Skeletal muscle satellite cell (primary cell): ENCODE measurements around the gene CLEC4M.
"Not testable (repeated sequence)": the region's sequence is repeated elsewhere in the genome, so short reads cannot be mapped to it uniquely, and the experiment has no call there.

Experiments used
- H3K27me3 ChIP-seq: 2 replicates; pipeline ENCODE4 v1.7.0; 2013; ENCODE audit warnings: low read length; ENCODE audit not compliant: control insufficient read depth, insufficient read depth
- H3K36me3 ChIP-seq: 2 replicates; pipeline ENCODE4 v1.7.0; 2013; ENCODE audit warnings: mild to moderate bottlenecking, control low read depth, low read length; ENCODE audit not compliant: insufficient read depth
- H3K4me1 ChIP-seq: 2 replicates; pipeline ENCODE4 v1.7.0; 2013; ENCODE audit warnings: low read length; ENCODE audit not compliant: control insufficient read depth, insufficient read depth
- H3K4me2 ChIP-seq: 2 replicates; pipeline ENCODE4 v1.7.0; 2013; ENCODE audit warnings: mild to moderate bottlenecking, low read length
- H3K4me3 ChIP-seq: 2 replicates; pipeline ENCODE4 v1.7.0; 2013; ENCODE audit warnings: low read length
- H3K9ac ChIP-seq: 2 replicates; pipeline ENCODE4 v1.7.0; 2013; ENCODE audit warnings: mild to moderate bottlenecking, low read depth, low read length, moderate library complexity
- H3K9me3 ChIP-seq: replicated peaks from 2 replicates; pipeline ENCODE4 v1.7.0; 2013; ENCODE audit warnings: mild to moderate bottlenecking, control low read depth, low read length

The CLEC4M gene

DNA sequence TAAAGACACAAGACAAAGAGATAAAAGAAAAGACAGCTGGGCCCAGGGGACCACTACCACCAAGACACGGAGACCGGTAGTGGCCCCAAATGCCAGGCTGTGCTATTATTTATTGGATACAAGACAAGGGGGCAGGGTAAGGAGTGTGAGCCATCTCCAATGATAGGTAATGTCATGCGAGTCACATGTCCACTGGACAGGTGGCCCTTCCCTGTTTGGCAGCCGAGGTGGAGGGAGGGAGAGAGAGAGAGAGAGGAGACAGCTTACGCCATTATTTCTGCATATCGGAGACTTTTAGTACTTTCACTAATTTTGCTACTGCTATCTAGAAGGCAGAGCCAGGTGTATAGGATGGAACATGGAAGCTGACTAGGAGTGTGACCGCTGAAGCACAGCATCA lies 29.7 kb downstream of the CLEC4M start:
- not testable (repeated sequence) for H3K4me3 ChIP-seq, H3K4me2 ChIP-seq, H3K9me3 ChIP-seq, H3K9ac ChIP-seq, H3K4me1 ChIP-seq, H3K36me3 ChIP-seq
- peaks cover 23% of the 10 kb centered on the region for H3K27me3 ChIP-seq

DNA sequence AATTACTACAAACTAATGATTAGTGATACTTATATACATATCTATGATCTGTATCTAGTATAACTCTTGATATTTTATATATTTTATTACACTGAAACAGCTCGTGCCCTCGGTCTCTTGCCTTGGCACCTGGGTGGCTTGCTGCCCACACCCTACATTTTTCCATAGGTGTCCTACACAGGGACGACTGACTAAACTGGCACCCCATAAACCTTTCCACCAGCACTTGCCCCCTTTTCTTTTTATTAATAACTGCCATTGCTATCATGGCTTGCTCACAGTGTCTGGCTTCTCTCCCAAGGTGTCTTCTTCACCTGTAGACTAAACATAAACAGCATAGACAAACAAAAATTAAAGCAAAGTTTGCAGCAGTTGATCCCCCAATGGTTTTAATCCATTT lies 30.4 kb downstream of the CLEC4M start:
- no peak overlapping the region for H3K4me2 ChIP-seq
- no peak overlapping the region for H3K4me3 ChIP-seq
- H3K27me3 ChIP-seq = peaks cover 17% of the 10 kb centered on the region
- H3K9me3 ChIP-seq = no peaks in the 10 kb centered on the region
- H3K4me1 ChIP-seq = no peaks in the 10 kb centered on the region
- no peaks in the 10 kb centered on the region for H3K36me3 ChIP-seq
- H3K9ac ChIP-seq = no peak overlapping the region

DNA sequence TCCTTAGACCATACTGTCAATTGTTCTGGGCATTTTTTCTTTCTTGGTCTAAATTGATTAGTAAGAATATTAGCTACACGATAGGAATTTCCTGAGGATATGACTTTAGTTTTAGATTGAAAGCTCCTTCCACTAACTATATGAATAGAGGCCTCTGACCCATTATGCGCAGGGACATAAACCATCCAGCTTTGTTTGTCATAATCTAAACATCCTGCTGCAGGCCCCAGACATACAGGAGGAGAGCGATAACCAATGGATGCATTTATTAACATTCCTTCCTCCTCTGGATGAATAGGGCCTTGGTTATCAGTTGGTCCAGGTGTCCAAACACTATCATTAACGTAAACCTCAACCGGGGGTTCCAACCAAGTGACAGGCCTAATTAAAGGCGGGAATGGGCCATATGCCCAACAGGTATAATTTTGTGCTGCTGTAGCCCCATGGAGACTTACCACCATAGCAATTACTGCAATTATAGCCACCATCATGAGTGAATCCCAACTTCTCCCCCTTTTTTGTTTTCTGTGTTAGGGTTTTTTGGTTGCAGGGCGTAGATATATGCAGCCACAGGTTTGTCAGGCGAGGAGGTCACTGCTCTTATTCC lies 32.6 kb downstream of the CLEC4M start:
- H3K27me3 ChIP-seq = peaks cover 16% of the 10 kb centered on the region
- H3K4me3 ChIP-seq = no peak overlapping the region
- no peaks in the 10 kb centered on the region for H3K36me3 ChIP-seq
- H3K9me3 ChIP-seq = no peaks in the 10 kb centered on the region
- H3K4me2 ChIP-seq = no peak overlapping the region
- H3K4me1 ChIP-seq = no peaks in the 10 kb centered on the region
- no peak overlapping the region for H3K9ac ChIP-seq

DNA sequence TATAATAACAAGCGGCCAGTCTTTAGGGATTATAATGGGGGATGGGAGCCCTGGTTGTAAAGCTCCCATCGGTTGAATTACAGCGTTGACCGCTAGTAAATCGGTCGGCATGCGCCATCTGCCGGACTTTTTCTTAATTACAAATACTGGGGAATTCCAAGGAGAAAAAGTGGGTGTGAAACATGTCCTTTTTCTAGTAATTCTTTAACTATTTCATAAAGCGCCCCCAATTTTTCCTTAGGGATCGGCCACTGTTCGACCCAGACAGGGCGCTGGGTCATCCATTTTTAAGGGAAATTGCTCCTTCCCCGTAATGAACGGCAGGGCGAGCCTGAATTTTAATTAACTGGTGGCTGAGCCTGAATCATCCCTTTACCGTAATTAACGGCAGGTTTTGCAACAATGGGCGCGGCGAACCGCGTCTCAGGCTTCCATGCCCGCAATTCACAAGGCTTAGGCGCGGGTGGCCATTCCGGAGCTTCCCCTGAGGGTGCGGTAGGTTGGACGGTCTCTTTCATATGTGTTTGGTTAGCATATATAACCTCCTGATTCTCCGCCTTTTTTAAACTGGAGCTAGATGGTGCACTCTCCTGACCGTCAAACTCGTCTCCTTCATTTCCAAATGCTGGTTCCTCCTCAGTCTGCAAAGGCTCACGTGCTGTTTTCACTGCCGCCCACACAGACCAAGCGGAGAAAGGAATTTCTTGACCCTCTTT lies 36.8 kb downstream of the CLEC4M start:
- peak overlapping the region; percentile 50 for H3K4me3 ChIP-seq
- H3K9ac ChIP-seq = no peak overlapping the region

DNA sequence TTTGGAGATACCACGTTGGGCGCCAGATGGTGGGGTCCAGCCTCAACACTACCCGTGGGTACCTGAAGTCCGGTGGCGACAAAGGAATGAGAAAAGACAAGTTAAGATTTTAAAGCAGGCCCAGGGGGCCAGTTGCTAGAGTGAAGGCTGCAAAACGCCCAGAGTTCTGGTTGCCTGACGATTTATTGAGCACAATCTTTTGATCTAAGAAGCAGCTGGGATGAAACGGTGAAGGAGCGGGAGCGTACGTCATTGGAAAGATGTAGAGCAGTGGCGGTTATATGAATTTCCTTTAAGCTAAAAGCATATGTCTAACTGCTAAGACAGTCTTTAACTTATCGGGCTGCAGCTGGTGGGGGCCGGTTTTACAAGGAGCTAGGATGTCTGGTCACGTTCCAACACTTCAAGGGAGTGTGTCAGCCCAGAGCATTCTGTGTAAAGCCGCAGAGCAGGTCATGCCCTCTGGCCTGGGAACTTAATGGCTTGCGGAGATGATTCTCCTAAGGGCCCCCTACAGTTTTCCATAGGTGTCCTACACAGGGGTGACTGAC lies 38.1 kb downstream of the CLEC4M start:
- Histone ChIP-seq H3K9ac (no peak overlapping the region), H3K27me3 (peaks cover 20% of the 10 kb centered on the region), H3K4me1 (no peaks in the 10 kb centered on the region)

More for the DNA sequence above, 36.8 kb downstream of the CLEC4M start:
- Histone ChIP-seq H3K9me3 (no peaks in the 10 kb centered on the region), H3K4me2 (peak overlapping the region; percentile 72), H3K36me3 (no peaks in the 10 kb centered on the region), H3K27me3 (peaks cover 17% of the 10 kb centered on the region), H3K4me1 (no peaks in the 10 kb centered on the region)

DNA sequence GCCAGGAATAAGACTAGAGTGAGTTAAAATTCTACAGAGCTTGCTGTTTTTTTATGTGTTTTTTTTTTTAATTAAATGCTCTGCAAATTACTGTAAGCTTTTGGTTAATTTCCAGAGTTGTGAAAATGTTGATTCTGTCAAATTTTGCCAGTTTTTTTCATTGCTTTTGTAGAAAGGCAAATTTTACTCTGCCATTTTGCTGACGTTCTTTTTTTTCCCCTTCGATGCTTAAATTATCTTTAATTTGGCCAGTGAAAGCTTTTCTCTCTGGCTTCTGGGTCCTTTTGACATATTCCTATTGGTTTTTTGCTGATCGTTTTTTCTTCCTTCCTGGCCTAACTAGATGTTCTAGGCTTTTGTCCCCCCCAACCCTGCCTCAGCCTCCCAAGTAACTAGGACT lies 43.2 kb downstream of the CLEC4M start:
- no peak overlapping the region for H3K4me2 ChIP-seq
- no peaks in the 10 kb centered on the region for H3K9me3 ChIP-seq
- H3K36me3 ChIP-seq = no peaks in the 10 kb centered on the region
- H3K9ac ChIP-seq = no peak overlapping the region
- H3K27me3 ChIP-seq = peaks cover 7% of the 10 kb centered on the region
- no peak overlapping the region for H3K4me3 ChIP-seq
- no peaks in the 10 kb centered on the region for H3K4me1 ChIP-seq

More for the DNA sequence above, 38.1 kb downstream of the CLEC4M start:
- Histone ChIP-seq H3K4me3 (no peak overlapping the region), H3K9me3 (no peaks in the 10 kb centered on the region), H3K36me3 (no peaks in the 10 kb centered on the region), H3K4me2 (no peak overlapping the region)

DNA sequence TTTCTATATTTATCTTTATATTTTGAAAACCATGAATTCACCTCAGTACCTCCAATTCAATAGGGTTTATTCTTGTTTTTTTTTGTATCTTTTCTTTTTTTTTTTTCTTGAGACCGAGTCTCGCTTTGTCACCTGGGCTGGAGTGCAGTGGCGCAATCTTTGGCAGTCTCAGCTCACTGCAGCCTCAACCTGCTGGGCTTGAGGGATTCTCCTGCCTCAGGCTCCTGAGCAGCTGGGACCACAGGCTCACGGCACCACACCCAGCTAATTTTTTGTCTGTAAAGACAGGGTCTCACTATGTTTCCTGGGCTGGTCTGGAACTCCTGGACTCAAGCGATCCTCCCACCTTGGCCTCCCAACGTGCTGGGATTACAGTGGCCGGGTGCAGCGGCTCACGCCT lies 43.8 kb downstream of the CLEC4M start:
- no peaks in the 10 kb centered on the region for H3K4me1 ChIP-seq
- H3K27me3 ChIP-seq = peaks cover 7% of the 10 kb centered on the region
- H3K9me3 ChIP-seq = no peaks in the 10 kb centered on the region
- no peak overlapping the region for H3K4me3 ChIP-seq
- H3K9ac ChIP-seq = no peak overlapping the region
- no peak overlapping the region for H3K4me2 ChIP-seq
- no peaks in the 10 kb centered on the region for H3K36me3 ChIP-seq

DNA sequence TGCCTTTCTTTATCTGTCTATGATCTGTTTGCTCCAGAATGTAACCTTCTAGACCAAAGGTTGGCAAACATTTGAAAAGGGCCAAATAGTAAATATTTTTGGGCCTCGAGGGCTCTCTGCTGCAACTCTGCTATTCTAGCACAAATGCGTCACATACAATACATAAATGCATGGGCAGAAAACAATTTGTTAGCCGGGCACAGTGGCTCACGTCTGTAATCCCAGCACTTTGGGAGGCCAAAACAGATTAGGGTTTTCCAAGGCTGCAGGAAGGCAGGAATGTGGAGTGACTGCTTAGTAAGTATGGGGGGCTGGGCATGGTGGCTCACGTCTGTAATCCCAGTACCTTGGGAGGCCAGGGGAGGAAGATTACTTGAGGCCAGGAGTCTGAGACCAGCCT lies 45.1 kb downstream of the CLEC4M start:
- H3K9ac ChIP-seq = no peak overlapping the region
- peaks cover 7% of the 10 kb centered on the region for H3K27me3 ChIP-seq
- H3K4me2 ChIP-seq = no peak overlapping the region
- H3K4me1 ChIP-seq = no peaks in the 10 kb centered on the region
- no peaks in the 10 kb centered on the region for H3K9me3 ChIP-seq
- H3K4me3 ChIP-seq = no peak overlapping the region
- H3K36me3 ChIP-seq = no peaks in the 10 kb centered on the region

DNA sequence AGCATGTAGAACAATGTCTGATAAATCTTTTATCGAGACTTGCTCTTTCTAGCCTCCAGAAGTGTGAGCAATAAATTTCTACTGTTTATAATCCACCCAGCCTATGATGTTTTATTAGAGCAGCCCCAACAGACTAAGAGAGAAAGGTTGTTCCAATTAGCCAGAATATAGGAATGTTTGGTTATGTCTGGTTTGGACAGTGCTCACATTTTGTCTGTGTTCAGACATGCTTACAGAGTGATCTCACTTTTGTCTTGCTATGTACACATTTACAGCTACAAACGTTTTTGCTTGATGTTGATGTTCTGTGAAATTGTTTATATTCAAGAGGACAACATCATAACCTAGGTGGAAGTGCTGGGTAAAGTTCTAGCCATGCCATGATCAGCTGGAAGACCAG lies 48.9 kb downstream of the CLEC4M start:
- Histone ChIP-seq H3K4me2 (no peak overlapping the region), H3K9me3 (no peaks in the 10 kb centered on the region), H3K27me3 (no peaks in the 10 kb centered on the region), H3K4me1 (no peaks in the 10 kb centered on the region), H3K4me3 (no peak overlapping the region), H3K36me3 (no peaks in the 10 kb centered on the region), H3K9ac (no peak overlapping the region)

DNA sequence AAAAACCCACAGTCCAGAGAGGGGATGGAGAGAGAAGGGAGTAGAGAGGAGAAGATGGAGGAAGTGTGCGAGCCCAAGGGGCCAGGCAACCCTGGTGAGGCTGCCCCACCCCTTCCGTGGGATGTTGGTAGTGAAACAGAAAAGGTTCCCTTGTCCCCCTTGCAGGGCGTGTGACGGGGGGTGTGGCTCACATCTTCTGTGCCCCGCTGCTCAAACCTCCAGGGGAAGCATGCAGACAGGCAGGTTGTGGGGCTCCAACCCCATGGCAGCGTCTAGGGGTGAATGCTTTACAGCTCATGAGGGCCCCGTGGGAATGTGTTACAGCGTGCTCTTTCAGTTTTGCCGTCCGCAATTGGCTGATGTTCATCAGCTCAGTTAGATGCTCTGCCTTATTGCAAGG lies 52.3 kb downstream of the CLEC4M start:
- Histone ChIP-seq H3K4me2 (no peak overlapping the region), H3K27me3 (peaks cover 1% of the 10 kb centered on the region), H3K36me3 (no peaks in the 10 kb centered on the region), H3K9ac (no peak overlapping the region), H3K4me1 (no peaks in the 10 kb centered on the region), H3K4me3 (no peak overlapping the region), H3K9me3 (no peaks in the 10 kb centered on the region)

DNA sequence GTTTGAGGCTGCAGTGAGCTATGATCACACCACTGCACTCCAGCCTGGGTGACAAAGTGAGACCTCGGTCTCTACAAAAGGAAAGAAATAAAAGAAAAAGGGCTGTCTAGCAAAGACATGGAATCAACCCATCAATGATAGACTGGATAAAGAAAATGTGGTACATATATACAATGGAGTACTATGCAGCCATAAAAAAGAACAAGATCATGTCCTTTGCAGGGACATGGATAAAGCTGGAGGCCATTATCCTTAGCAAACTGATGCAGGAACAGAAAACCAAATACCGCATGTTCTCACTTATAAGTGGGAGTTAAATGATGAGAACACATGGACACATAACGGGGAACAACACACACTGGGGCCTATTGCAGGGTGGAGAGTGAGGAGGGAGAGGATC lies 53.0 kb downstream of the CLEC4M start:
- H3K9me3 ChIP-seq, H3K4me1 ChIP-seq, H3K36me3 ChIP-seq, H3K4me2 ChIP-seq, H3K4me3 ChIP-seq, H3K9ac ChIP-seq, H3K27me3 ChIP-seq: not testable (repeated sequence)

DNA sequence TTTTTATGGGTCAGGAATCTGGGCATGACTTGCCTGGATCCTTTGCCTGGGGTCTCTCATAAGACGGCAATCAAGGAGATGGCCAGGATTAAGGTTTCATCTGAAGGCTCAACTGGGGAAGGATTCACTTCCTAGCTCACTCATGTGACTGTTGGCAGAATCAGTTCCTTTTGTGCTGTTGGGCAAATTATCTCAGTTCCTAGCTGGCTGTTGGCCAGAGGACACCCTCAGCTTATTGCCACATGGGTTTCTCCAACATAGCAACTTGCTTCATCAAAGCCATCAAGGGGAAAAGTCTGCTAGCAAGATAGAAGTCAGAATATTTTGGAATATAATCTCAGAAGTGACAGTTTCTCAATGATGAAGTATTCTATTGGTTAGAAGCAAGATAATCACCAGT lies 54.8 kb downstream of the CLEC4M start:
- Histone ChIP-seq H3K9ac (no peak overlapping the region), H3K4me1 (no peaks in the 10 kb centered on the region), H3K27me3 (peaks cover 12% of the 10 kb centered on the region), H3K4me3 (no peak overlapping the region), H3K4me2 (no peak overlapping the region), H3K9me3 (no peaks in the 10 kb centered on the region), H3K36me3 (no peaks in the 10 kb centered on the region)
